ENCODE data around the gene RCAN2. TPM values are rescaled to one million over a fixed set of nuclear protein-coding genes. Genes with fewer than 3 reads are reported as not detected.

The RCAN2 gene
- total and polyA plus RNA-seq, 12 donors = 2.3 to 14.4 (median 6.5) TPM

DNA sequence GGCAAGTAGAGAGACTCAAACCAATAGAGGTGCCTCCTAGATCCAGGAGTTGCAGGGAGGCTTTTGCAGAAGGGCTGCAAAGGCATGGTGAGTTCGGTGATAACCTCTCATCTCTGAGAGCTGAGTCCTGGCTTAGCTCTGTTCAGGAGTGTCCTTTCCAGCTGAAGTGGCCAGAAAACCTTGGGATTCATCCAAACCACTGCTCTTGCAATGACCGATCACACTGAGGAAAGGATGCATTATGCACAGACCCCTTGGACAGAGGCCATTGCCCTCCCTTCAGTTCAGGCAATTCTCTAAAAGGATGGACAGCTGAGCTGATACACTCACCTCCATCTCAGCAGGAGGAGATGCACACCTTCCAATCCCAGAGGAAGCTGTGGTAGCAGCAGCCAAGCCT, 161.7 kb downstream of the RCAN2 start:
- Histone ChIP-seq H3K4me3 (no peak overlapping the region), H3K27me3 (no peaks in the 10 kb centered on the region), H3K27ac (no peak overlapping the region), H3K9me3 (replicated peaks in 1 of 3) (no peaks in the 10 kb centered on the region), H3K36me3 (replicated peaks in 1 of 2) (no peaks in the 10 kb centered on the region), H3K4me1 (replicated peaks in 1 of 2) (peaks cover 0 to 3% of the 10 kb centered on the region in 2 donors)
- peak in 3 of 7 donors; percentile 26 to 33 (median 29) for DNase-seq
- TF ChIP-seq POLR2A (IDR thresholded peaks at IDR 0.05) = no peak
- TF ChIP-seq, protein P1, sequence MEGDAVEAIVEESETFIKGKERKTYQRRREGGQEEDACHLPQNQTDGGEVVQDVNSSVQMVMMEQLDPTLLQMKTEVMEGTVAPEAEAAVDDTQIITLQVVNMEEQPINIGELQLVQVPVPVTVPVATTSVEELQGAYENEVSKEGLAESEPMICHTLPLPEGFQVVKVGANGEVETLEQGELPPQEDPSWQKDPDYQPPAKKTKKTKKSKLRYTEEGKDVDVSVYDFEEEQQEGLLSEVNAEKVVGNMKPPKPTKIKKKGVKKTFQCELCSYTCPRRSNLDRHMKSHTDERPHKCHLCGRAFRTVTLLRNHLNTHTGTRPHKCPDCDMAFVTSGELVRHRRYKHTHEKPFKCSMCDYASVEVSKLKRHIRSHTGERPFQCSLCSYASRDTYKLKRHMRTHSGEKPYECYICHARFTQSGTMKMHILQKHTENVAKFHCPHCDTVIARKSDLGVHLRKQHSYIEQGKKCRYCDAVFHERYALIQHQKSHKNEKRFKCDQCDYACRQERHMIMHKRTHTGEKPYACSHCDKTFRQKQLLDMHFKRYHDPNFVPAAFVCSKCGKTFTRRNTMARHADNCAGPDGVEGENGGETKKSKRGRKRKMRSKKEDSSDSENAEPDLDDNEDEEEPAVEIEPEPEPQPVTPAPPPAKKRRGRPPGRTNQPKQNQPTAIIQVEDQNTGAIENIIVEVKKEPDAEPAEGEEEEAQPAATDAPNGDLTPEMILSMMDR (IDR thresholded peaks at IDR 0.05) = no peak
- intact Hi-C loops (cut with DNase I) = no loop called here
- WGBS, 4 donors = 30 to 34% (median 33%) methylated on average over 2 of the region's 2 CpGs

DNA sequence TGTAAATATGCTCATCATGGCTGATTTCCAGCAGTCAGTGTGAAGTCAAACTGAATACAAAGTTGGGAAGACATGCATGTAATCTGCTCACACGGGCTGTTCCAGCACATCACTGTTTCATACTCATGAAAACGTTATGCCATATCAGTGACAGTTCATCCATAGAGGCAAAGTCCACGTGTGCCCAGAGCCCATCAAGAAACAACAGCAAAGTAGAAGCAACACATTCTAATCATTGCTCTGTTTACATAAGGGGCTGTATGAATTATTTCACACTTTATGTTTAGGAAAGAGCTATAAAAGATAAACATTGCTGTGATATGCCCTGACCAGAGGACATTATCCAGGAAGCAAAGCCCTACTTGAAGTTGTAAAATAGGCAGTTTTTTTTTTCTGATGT, 163.5 kb downstream of the RCAN2 start:
- H3K4me1 ChIP-seq (replicated peaks in 1 of 2) = peaks cover 0 to 18% of the 10 kb centered on the region in 2 donors
- no peak overlapping the region for H3K4me3 ChIP-seq
- intact Hi-C loops (cut with DNase I) = no loop called here
- WGBS, 4 donors = 63 to 68% (median 67%) methylated on average over 3 of the region's 3 CpGs
- TF ChIP-seq, protein P1 (IDR thresholded peaks at IDR 0.05) = no peak
- TF ChIP-seq POLR2A (IDR thresholded peaks at IDR 0.05) = no peak
- H3K27me3 ChIP-seq = no peaks in the 10 kb centered on the region
- no peak overlapping the region for H3K27ac ChIP-seq
- DNase-seq = no peak
- H3K36me3 ChIP-seq (replicated peaks in 1 of 2) = no peaks in the 10 kb centered on the region
- no peaks in the 10 kb centered on the region for H3K9me3 ChIP-seq (replicated peaks in 1 of 3)

DNA sequence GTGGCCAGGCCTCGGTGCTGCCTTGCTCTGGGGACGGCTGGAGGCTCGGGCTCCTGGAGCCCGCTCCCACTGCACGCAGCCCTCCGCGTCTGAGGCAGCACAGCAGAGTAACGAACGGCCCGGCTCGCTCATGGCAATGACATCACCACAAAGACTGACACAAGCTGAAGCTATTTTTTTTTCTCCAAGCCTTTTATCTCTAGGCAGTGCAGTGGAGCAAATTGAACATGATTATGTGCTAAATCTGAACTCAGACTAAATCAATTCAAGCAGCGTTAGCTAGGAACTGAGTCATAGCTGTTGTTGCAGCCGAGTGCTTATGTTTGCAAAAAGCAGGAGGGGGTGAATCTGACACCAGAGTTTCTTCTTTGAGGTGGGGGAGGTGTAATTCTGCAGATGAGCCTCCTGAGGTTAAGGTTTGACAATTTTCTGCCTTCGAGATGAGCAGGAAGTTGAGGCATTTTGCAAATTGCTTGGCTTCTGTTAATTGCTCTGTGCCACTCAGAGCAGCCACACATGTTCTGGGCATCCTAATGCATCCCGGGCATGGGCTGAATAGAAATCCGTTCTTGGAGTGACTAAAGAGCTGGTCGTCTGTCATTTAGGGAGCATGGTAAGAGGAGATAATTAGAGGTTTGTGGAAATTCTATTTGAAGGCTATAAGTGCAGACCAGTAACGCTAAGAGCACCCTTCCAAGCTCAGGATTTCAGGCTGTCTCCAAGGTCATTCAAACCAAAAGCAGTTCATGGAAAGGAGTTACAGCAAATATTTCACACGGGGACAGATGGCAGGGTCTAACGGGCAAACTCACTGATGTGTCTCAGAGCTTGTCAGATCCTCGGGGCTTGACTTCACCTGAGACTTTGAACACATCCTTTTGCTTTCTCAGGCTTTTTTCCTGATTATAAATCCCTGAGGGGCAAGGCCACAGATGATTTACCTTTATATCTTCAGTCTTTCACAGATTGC, 165.4 kb downstream of the RCAN2 start:
- intact Hi-C loops (cut with DNase I) = no loop called here
- TF ChIP-seq POLR2A (IDR thresholded peaks at IDR 0.05) = no peak
- TF ChIP-seq, protein P1 (IDR thresholded peaks at IDR 0.05) = no peak
- H3K27ac ChIP-seq = peak overlapping the region in 2 of 5 donors; percentile 17 to 50

GRCh38 chr6:46324706-46325105, 166.5 kb downstream of the RCAN2 start:
- Histone ChIP-seq H3K27ac (peak overlapping the region in 1 of 5 donors; percentile 17), H3K4me1 (replicated peaks in 1 of 2) (peaks cover 11 to 29% of the 10 kb centered on the region in 2 donors), H3K4me3 (no peak overlapping the region)

More for the DNA sequence above, 165.4 kb downstream of the RCAN2 start:
- peaks cover 4 to 24% of the 10 kb centered on the region in 2 donors for H3K4me1 ChIP-seq (replicated peaks in 1 of 2)
- no peak overlapping the region for H3K4me3 ChIP-seq
- 68 to 75% (median 72%) methylated on average over 21 of the region's 21 CpGs for WGBS, 4 donors
- DNase-seq = peak in 6 of 7 donors; percentile 14 to 71 (median 24)
- no peaks in the 10 kb centered on the region for H3K27me3 ChIP-seq
- no peaks in the 10 kb centered on the region for H3K36me3 ChIP-seq (replicated peaks in 1 of 2)
- H3K9me3 ChIP-seq (replicated peaks in 1 of 3) = no peaks in the 10 kb centered on the region

More at GRCh38 chr6:46324706-46325105, 166.5 kb downstream of the RCAN2 start:
- Histone ChIP-seq H3K9me3 (replicated peaks in 1 of 3) (no peaks in the 10 kb centered on the region), H3K36me3 (replicated peaks in 1 of 2) (no peaks in the 10 kb centered on the region), H3K27me3 (no peaks in the 10 kb centered on the region)
- 89 to 97% (median 91%) methylated on average over 2 of the region's 2 CpGs for WGBS, 4 donors
- TF ChIP-seq POLR2A (IDR thresholded peaks at IDR 0.05) = no peak
- intact Hi-C loops (cut with DNase I) = no loop called here
- DNase-seq = no peak

Measured in adrenal gland (tissue), 12 donors.